Measurements from ENCODE around the gene CLIP2.

CLIP2 gene

GRCh38 chr7:74284781-74285259 lies 4.4 kb upstream of the CLIP2 start:
- no peak overlapping the region for H3K4me3 ChIP-seq (replicated peaks in 1 of 2; ENCODE audit: low read depth in 2 of 2, low read length in 2 of 2)
- no peak for TF ChIP-seq CTCF (IDR thresholded peaks at IDR 0.05; ENCODE audit: low read depth, low read length)
- DNase-seq (ENCODE audit: low read depth in 2 of 2), result no peak

- no peak overlapping the region for H3K4me3 ChIP-seq (replicated peaks in 1 of 2; ENCODE audit: low read depth in 2 of 2, low read length in 2 of 2)
- no peak for TF ChIP-seq CTCF (IDR thresholded peaks at IDR 0.05; ENCODE audit: low read depth, low read length)
Observed at GRCh38 chr7:74286131-74286530, 3.1 kb upstream of the CLIP2 start.

GRCh38 chr7:74287303-74288033 lies 1.7 kb upstream of the CLIP2 start:
- H3K4me3 ChIP-seq (replicated peaks in 1 of 2; ENCODE audit: low read depth in 2 of 2, low read length in 2 of 2), result no peak overlapping the region
- no peak for TF ChIP-seq CTCF (IDR thresholded peaks at IDR 0.05; ENCODE audit: low read depth, low read length)
- DNase-seq (ENCODE audit: low read depth in 2 of 2), result no peak

More at GRCh38 chr7:74286131-74286530, 3.1 kb upstream of the CLIP2 start:
- no peak for DNase-seq (ENCODE audit: low read depth in 2 of 2)

GRCh38 chr7:74288034-74288881 lies 949 bp upstream of the CLIP2 start:
- peak overlapping the region in 1 of 2 donors; percentile 25 for H3K4me3 ChIP-seq (replicated peaks in 1 of 2; ENCODE audit: low read depth in 2 of 2, low read length in 2 of 2)
- TF ChIP-seq CTCF (IDR thresholded peaks at IDR 0.05; ENCODE audit: low read depth, low read length), result no peak
- DNase-seq (ENCODE audit: low read depth in 2 of 2), result peak in 1 of 2 donors; percentile 56

- H3K4me3 ChIP-seq (replicated peaks in 1 of 2; ENCODE audit: low read depth in 2 of 2, low read length in 2 of 2), result peak overlapping the region; percentile 88 to 93
- peak in 1 of 2 donors; percentile 37 for DNase-seq (ENCODE audit: low read depth in 2 of 2)
- no peak for TF ChIP-seq CTCF (IDR thresholded peaks at IDR 0.05; ENCODE audit: low read depth, low read length)
Observed at GRCh38 chr7:74289659-74290552, 699 bp downstream of the CLIP2 start.

- no peak for TF ChIP-seq CTCF (IDR thresholded peaks at IDR 0.05; ENCODE audit: low read depth, low read length)
- DNase-seq (ENCODE audit: low read depth in 2 of 2), result no peak
- H3K4me3 ChIP-seq (replicated peaks in 1 of 2; ENCODE audit: low read depth in 2 of 2, low read length in 2 of 2), result peak overlapping the region; percentile 88 to 93
Observed at GRCh38 chr7:74290553-74290950, 1.3 kb downstream of the CLIP2 start.
